ENCODE data around the gene PCP4L1.
"Not testable (repeated sequence)": the region's sequence is repeated elsewhere in the genome, so short reads cannot be mapped to it uniquely, and the experiment has no call there.

Gene PCP4L1

DNA sequence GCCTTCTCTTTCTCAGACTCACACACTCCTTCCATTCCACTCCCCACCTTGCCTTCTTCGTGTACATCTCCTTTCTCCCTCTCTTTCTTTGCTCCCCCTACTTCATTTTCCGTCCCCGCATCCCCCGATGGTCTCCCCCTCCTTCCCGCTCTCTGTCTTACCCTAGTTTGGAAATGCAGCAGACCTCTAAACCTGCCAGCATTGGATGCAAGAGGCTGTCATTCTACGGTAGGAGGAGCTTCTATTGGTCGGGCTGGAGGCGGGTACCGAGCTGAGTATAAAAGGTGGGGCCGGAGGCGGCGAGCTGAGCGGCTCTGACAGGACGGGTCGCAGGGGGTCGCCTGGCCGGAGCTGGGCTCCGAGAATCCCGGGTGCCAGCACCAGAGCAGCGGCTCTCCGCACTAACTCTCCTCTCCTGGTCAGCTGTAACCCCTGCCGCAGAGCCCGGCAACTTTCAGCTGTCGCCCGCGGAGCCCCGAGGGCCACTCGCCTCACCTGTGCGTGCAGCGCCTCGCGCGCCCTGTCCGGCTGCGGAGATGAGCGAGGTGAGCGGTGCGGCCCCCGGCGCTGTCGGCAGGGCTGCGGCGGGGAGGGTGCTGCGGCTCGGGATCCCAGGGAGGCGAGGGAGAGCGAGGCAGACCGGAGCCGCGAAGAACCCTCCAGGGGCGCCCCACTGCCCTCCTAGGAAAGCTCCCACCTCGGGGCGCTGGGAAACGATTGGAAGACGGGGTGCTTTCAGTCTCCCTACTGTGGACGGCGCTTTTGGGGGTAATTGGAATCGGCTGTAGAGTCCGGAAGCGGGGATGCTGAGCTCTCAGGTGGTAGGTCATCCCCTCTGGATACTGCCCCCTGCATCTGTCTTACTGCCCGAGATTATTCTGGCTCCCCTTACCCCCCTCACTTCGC lies at the start of gene PCP4L1:
PCP4L1 (plus strand) TSS at position 307 of the 906 bp plus-strand sequence; CDS start at position 537, 230 bp downstream.
- H3K27me3 Mint-ChIP-seq = peaks cover 62% of the 10 kb centered on the region
- peak; percentile 73 for ATAC-seq
- H3K4me3 Mint-ChIP-seq = peak within 1 kb of the TSS; percentile 70
- H3K36me3 Mint-ChIP-seq = peaks cover 24% of the 10 kb centered on the region
- H3K9me3 Mint-ChIP-seq = peaks cover 21% of the 10 kb centered on the region
- H3K27ac Mint-ChIP-seq = no peak within 1 kb of the TSS
- peaks cover 38% of the 10 kb centered on the region for H3K4me1 Mint-ChIP-seq

DNA sequence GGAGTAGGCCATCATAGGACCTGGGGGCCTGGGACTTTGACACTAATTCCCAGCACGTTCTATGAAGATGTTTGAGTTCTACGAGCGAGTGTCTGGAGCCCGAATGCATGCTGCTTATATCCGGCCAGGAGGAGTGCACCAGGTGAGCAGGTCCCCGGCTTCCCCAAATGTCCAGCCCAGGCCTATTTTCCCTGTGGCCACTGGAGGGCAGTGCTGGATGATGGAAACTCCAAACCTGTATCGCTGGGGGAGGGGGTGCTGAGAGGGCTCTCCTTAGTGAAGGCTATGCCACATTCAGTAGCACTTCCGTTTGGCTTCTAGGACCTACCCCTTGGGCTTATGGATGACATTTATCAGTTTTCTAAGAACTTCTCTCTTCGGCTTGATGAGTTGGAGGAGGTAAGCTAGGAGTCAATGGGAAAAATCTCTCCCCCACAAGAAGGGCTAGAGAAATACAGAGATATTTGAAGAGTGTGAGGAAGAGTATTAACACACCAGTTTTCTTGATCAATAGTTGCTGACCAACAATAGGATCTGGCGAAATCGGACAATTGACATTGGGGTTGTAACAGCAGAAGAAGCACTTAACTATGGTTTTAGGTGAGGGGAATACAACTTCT lies 48.6 kb upstream of the PCP4L1 start:
- H3K36me3 Mint-ChIP-seq = peaks cover 79% of the 10 kb centered on the region
- no peak overlapping the region for H3K27ac Mint-ChIP-seq
- no peaks in the 10 kb centered on the region for H3K27me3 Mint-ChIP-seq
- no peak overlapping the region for H3K4me3 Mint-ChIP-seq
- peak; percentile 80 for ATAC-seq
- no peaks in the 10 kb centered on the region for H3K9me3 Mint-ChIP-seq
- H3K4me1 Mint-ChIP-seq = peaks cover 22% of the 10 kb centered on the region

DNA sequence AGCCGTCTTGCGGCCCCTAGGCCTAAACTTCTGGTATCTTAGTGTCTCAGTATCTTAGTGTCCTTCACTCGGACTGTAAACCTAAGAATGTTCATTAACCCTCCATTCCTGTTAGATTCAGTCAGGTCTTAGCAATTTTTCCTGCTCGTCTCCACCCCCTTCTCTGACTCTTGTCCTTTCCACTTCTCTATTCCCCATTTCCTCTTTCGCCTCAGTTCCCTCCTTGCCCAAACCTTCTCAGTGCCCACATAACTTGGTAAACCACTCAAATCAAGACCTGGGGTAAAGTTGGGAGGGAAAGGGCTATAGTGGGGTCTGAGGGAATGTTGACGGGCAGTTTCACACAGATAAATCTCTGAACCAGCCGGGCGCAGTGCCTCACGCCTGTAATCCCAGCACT lies 44.2 kb upstream of the PCP4L1 start:
- Mint-ChIP-seq H3K36me3 (peaks cover 56% of the 10 kb centered on the region), H3K4me3 (no peak overlapping the region), H3K4me1 (peaks cover 35% of the 10 kb centered on the region), H3K27ac (no peak overlapping the region), H3K9me3 (no peaks in the 10 kb centered on the region), H3K27me3 (peaks cover 11% of the 10 kb centered on the region)
- no peak for ATAC-seq

DNA sequence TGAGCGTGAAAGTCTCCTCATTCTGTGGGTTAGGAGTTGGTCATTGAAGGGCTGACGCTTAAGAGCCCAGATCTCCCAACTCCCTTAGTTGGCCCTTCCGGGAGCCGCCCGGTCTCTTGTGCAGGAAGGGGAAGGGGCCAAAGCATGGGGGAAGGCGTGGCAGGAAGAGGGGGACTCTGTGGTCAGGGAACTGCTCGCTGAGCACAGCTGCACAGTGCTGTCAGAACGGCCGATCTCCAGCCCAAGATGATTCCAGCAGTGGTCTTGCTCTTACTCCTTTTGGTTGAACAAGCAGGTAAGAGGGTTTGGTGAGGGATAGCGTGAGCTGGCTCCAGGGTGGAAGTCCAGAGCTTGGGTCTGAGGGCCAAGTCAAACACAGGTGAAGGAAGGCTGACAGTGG lies 43.5 kb upstream of the PCP4L1 start, which contains the start of gene FCER1G:
FCER1G (plus strand) TSS at position 220 of the 400 bp plus-strand sequence; CDS start at position 247, 27 bp downstream.
- ATAC-seq = no peak
- Mint-ChIP-seq H3K27ac (no peak within 1 kb of the TSS), H3K4me3 (no peak within 1 kb of the TSS), H3K27me3 (peaks cover 11% of the 10 kb centered on the region), H3K9me3 (no peaks in the 10 kb centered on the region), H3K4me1 (peaks cover 28% of the 10 kb centered on the region), H3K36me3 (peaks cover 49% of the 10 kb centered on the region)

DNA sequence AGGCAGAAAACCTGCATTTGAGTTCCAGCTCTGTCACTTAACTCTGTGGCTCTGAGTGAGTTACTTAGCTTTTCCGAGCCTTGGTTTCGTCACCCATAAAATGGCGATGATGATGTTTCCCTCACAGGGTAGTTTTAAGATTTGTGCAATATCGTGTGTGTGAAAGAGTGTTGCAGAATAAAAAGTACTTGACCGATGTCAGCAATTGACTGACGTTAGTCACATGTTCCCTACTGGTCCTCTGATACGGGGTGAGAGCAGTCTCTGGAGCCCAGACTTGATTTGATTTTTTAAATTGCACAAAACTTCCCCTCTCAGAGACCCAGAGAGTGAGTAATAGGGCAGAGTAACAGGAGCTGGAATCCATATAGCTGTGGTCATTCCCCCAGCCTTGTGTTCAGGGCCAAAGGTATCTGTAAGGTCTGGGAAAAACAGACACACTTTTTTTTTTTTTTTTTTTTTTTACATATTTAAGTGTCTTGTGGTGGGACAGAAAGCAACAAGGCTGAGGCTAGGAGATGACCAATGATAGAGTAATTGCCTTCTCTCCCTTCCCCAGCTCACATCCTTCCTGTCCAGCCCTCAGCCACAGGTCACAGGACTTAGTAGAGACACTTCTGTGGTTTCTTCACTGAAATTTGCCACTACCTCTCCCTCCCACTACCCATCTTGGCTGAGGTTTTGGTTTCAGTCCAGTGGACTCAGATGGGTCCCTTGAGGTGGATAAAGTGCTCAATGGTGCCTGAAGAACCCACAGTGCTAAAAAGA lies 41.4 kb upstream of the PCP4L1 start:
- Mint-ChIP-seq H3K27ac (no peak overlapping the region), H3K4me1 (peaks cover 27% of the 10 kb centered on the region), H3K27me3 (peaks cover 17% of the 10 kb centered on the region), H3K4me3 (no peak overlapping the region), H3K9me3 (no peaks in the 10 kb centered on the region), H3K36me3 (peaks cover 29% of the 10 kb centered on the region)
- ATAC-seq = peak; percentile 91

DNA sequence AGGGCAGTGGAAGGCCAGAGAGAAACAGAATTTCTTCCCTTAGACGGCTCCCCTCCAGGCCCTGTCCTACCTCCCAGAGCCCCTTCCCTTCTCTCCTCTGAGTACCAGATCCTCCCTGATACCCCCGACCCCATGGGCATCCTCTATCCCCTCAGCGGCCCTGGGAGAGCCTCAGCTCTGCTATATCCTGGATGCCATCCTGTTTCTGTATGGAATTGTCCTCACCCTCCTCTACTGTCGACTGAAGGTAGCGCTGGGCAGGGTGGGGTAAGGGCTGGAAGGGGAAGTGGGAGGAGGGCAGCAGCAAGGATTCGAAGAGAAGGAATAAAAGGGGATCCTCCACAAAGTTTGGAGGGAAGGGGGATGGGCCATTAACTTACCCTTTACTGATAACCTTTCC lies 40.7 kb upstream of the PCP4L1 start:
- peaks cover 24% of the 10 kb centered on the region for H3K27me3 Mint-ChIP-seq
- peaks cover 25% of the 10 kb centered on the region for H3K36me3 Mint-ChIP-seq
- no peak overlapping the region for H3K4me3 Mint-ChIP-seq
- H3K4me1 Mint-ChIP-seq = peaks cover 27% of the 10 kb centered on the region
- no peaks in the 10 kb centered on the region for H3K9me3 Mint-ChIP-seq
- no peak overlapping the region for H3K27ac Mint-ChIP-seq
- ATAC-seq = no peak

DNA sequence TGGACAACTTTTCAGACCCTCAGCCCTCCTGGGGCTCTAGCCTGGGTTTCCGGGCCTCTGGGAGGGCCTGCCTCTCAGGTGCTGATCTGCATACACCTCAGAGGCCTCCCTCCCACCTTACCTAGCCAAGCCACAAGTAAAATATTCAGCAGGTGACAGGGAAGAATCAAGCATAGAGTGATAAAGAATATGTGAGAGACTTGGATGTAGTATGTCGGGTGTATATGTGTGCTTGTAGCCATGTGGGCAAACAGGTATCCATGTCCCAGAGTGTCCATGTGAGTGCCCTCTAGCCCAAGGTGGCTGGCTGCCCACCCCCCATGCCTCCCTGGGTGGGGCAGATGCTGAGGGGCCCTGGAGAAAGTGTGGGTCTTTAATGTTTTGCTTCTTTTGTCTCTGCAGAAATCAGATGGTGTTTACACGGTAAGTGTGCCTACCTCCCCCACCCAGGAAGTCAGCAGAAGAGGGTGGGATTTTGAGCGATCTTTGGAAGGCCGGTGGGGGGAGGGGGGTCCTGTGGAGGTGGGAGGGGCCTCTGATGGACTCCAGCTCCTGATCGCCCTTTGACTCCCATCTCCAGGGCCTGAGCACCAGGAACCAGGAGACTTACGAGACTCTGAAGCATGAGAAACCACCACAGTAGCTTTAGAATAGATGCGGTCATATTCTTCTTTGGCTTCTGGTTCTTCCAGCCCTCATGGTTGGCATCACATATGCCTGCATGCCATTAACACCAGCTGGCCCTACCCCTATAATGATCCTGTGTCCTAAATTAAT lies 40.1 kb upstream of the PCP4L1 start:
- no peak overlapping the region for H3K27ac Mint-ChIP-seq
- H3K4me1 Mint-ChIP-seq = peaks cover 27% of the 10 kb centered on the region
- H3K4me3 Mint-ChIP-seq = no peak overlapping the region
- peaks cover 30% of the 10 kb centered on the region for H3K27me3 Mint-ChIP-seq
- no peaks in the 10 kb centered on the region for H3K9me3 Mint-ChIP-seq
- peaks cover 18% of the 10 kb centered on the region for H3K36me3 Mint-ChIP-seq
- ATAC-seq = no peak

DNA sequence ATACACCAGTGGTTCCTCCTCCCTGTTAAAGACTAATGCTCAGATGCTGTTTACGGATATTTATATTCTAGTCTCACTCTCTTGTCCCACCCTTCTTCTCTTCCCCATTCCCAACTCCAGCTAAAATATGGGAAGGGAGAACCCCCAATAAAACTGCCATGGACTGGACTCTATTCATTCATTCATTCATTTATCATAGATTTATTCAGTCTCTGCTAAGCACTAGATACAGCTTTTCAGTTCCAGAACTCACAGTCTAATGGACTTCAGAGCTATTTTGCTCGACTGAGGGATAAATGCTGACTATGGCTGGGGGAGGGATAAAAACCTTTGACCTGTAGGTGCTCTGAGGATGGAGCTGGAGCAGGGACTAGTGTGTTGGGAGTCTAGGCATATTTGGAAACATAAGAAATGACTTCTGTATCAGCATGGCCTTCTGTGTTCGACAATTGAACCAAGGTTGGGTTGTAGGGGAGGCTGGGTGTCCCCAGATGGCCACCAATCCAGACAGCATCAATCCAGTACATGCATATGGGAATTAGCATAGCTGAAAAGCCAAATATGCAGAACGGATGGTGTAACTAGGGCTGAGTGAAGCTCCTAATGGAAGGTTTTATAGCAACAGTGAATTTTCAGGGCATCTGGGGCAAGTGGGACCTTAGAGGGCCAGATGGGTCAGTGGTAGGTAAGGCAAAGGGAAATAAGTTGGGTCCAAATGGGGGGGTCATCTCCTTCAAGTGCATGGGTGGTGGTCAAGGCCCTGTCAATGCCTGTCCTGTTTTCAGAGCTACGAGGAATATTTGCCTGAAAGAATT lies 39.3 kb upstream of the PCP4L1 start:
- Mint-ChIP-seq H3K27ac (no peak overlapping the region), H3K4me1 (peaks cover 27% of the 10 kb centered on the region), H3K4me3 (no peak overlapping the region), H3K9me3 (no peaks in the 10 kb centered on the region), H3K27me3 (peaks cover 38% of the 10 kb centered on the region), H3K36me3 (peaks cover 10% of the 10 kb centered on the region)
- ATAC-seq = no peak

DNA sequence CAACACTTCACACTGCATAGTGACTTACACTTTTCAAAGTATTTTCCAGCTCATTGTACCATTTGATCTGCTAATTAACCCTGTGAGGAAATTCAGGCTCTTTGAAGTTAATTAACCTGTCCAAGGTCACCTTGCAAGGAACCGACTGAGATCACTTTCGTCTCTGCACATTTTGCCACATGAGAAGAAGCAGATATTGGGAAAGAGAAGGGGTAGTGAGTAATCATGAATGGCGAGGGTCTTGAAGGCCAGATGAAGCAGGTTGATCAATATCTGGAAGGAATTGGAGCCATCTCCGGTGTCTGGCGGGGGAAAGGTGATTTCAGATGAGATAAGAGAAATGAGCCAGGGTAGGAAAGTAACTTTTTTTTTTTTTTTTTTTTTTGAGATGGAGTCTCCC lies 38.5 kb upstream of the PCP4L1 start:
- H3K36me3 Mint-ChIP-seq = peaks cover 3% of the 10 kb centered on the region
- peaks cover 28% of the 10 kb centered on the region for H3K4me1 Mint-ChIP-seq
- no peak overlapping the region for H3K27ac Mint-ChIP-seq
- no peak overlapping the region for H3K4me3 Mint-ChIP-seq
- no peak for ATAC-seq
- peaks cover 38% of the 10 kb centered on the region for H3K27me3 Mint-ChIP-seq
- no peaks in the 10 kb centered on the region for H3K9me3 Mint-ChIP-seq

DNA sequence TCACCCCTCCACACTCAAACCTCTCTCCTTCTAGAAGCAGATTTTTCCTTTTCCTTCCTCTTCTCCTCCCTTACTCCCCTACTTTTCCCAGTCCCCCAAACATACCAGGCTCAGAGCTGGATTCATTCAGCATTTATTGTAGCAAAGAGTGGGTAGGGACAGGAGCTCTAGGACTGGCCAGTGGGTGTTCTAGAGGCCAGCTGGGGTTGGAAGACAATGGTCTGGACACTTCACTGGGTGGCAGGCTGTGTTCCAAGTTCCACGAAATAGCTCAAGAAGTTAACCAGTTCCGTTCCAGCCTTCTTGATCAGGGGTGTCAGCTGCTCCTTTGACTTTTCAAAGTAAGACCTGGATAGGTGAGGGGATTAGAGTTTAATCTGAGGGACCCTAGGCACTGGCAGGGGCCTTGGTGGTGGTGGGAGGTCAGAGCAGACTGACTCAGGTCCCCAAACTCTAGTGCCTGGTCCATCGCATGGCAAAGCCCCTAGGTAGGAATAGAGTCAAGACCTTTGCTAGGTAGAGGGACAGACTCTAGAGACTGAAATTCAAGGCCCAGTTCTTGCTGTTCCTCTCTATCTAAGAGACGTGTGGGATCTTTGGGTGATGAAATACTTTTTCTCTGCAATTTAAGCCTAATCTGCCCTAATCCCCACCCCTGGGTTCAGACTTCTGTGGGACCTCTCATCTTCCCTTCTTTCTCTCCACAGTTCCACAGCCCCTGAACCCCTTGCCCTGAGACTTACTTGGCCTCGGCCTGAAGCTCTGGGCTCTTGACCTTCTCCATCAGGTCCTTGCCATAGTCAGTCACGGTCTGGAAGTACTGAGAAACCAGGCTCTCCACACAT lies 36.1 kb upstream of the PCP4L1 start:
- no peak overlapping the region for H3K27ac Mint-ChIP-seq
- H3K4me1 Mint-ChIP-seq = peaks cover 38% of the 10 kb centered on the region
- no peak overlapping the region for H3K4me3 Mint-ChIP-seq

DNA sequence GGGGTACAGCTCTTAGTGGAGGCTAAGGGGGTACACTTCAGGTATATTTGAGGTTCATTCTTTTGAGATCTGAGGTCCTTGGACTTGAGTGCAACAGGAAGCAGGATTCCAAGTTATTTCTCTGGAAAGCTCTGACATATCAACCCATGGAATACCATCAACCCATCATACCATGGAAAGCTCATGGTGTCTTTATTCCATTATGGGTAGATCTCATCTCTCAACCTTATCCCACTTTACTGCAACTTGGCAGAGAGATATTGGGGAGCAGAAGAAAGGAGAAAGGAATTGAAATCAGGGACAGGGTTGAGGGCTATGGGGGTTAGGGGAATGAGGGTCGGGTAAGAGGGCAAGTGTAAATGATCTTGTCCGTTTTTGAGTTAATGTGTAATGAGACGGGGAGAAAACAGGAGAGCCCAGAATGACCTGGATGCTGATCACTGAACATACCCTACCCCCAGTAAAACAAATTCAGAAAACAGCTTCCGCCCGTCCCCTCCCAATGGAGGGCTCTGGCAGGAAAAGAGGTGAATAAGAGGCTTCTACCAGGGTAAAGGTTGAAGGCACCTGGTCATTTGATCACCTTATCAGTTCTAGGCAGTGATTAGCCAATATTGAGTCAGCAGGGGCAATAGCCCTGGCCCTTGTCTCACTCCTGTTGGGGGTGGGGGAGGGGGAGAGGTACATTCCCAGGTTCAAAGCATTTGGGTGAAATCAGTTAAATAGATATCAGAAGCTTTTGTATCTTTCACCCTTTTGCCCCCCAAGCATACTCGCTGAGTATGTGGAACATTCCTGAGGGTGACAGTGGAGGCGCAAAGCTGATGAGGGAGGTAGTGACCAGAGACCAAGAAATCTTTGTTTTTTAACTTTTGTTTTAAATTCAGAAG lies 34.5 kb upstream of the PCP4L1 start:
- peaks cover 13% of the 10 kb centered on the region for H3K36me3 Mint-ChIP-seq
- H3K27ac Mint-ChIP-seq = no peak overlapping the region
- no peak overlapping the region for H3K4me3 Mint-ChIP-seq
- no peak for ATAC-seq
- no peaks in the 10 kb centered on the region for H3K9me3 Mint-ChIP-seq
- peaks cover 30% of the 10 kb centered on the region for H3K4me1 Mint-ChIP-seq
- peaks cover 27% of the 10 kb centered on the region for H3K27me3 Mint-ChIP-seq

More for the DNA sequence above, 36.1 kb upstream of the PCP4L1 start:
- peaks cover 38% of the 10 kb centered on the region for H3K27me3 Mint-ChIP-seq
- no peak for ATAC-seq
- H3K9me3 Mint-ChIP-seq = no peaks in the 10 kb centered on the region
- no peaks in the 10 kb centered on the region for H3K36me3 Mint-ChIP-seq

DNA sequence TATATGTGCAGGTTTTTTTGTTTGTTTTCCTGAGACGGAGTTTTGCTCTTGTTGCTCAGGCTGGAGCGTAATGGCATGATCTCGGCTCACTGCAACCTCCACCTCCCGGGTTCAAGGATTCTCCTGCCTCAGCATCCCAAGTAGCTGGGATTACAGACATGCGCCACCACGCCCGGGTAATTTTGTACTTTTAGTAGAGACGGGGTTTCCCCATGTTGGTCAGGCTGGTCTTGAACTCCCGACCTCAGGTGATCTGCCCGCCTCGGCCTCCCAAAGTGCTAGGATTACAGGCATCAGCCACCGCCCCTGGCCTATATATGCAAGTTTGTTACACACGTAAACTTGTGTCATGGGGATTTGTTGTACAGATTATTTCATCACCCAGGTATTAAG lies 33.9 kb upstream of the PCP4L1 start:
- not testable (repeated sequence) for H3K9me3 Mint-ChIP-seq, H3K4me3 Mint-ChIP-seq, ATAC-seq, H3K27ac Mint-ChIP-seq
- Mint-ChIP-seq H3K4me1 (peaks cover 30% of the 10 kb centered on the region), H3K27me3 (peaks cover 27% of the 10 kb centered on the region), H3K36me3 (peaks cover 20% of the 10 kb centered on the region)

Data from stimulated activated memory B cell treated with anti-CD40 and anti-IgM and Interleukin-4, amounts not matched to agents 10 μg/mL and 1 μg/mL and 100 μg/mL, for 72 hours (primary cell).